Measurements from ENCODE around the gene RNASE12.
"Not testable (repeated sequence)": the region's sequence is repeated elsewhere in the genome, so short reads cannot be mapped to it uniquely, and the experiment has no call there.

The RNASE12 gene

GRCh38 chr14:20583142-20583541, 8.0 kb downstream of the RNASE12 start:
- no peak for DNase-seq (ENCODE audit: low read depth in 3 of 3)

DNA sequence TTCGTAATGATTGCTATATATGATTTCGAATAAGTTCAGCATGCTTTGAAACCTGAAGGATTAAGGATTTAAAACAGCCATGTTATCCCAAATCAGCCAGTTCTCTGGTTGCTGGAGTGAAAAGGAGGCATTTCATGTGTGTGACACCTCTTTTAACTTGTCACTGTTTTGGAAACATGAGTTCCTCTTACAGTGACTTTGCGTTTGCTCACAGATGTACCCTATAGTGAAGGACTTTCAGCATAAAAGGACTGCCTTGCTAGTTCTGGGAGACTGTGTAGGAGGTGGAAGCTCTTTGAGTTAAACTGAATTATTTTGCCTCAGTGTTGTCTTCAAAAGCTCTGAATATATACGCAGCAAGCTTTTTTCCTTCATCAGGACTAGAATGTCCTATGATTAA, 10.9 kb downstream of the RNASE12 start:
- DNase-seq (ENCODE audit: low read depth in 3 of 3) = no peak

DNA sequence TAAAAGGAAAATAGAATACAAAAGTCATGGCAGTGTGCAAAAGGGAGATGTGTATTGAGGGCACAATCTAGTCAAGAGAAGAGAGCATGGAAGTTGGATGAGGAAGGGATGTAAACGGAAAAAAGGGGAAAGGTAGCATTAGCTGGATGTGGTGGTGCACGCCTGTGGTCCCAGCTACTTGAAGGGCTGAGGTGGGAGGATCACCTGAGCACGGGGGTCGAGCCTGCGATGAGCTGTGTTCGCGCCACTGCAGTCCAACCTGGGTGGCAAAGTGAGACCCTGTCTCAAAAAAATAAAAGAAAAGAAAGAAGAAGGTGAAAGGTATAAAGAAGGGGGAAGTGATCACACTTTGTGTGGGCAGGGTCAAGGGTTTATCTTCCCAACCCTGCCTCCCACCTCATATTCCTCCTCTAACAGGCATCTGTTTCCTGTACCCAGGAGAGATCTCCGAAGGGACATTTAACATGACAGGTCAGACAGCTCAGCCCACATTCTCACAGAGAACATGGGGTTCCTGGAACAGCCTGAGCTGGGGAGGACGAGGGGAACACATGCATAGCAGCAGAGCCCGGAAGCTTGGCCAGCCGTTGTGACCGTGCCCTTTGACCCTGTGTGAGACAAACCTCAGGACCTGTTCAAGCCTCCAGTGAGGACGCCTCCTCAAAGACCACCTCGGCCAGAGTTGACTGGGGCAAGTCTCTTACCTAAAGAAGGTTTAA, 12.2 kb downstream of the RNASE12 start:
- no peak for DNase-seq (ENCODE audit: low read depth in 3 of 3)

DNA sequence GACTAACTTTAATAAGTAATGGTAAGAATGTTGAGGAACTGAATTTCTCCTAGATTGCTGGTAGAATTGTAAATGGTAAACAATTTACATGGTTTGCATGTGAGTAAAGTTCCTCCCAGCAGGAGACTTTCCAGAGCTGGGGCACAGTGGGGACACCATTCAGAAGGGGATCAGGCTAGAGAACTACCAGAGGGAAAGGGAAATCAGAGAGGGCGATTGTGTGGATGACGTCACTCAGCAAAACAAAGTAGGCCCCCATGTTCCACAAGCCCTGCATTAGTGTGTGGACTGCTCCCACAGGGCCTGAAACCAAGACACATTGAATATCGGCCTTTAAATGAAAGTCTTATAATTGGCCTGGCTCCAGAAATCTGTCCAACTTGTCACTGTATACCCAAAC, 12.9 kb downstream of the RNASE12 start:
- DNase-seq (ENCODE audit: low read depth in 3 of 3) = no peak

- not testable (repeated sequence) for DNase-seq (ENCODE audit: low read depth in 3 of 3)
These were observed 18.7 kb downstream of the RNASE12 start for GRCh38 chr14:20572382-20572990.

DNA sequence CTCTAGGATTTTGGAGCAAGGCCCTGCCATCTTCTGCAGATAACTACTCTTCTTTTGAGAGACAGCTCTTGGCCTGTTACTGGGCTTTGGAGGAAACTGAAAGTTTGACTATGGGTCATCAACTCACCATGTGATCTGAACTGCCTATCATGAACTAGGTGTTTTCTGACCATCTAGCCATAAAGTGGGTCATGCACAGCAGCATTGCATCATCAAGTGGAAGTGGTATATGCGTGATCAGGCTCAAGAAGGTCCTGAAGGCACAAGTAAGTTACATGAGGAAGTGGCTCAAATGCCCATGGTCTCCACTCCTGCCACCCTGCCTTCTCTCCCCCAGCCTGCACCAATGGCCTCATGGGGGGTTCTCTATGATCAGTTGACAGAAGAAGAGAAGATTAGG, 20.5 kb downstream of the RNASE12 start:
- not testable (repeated sequence) for DNase-seq (ENCODE audit: low read depth in 3 of 3)

GRCh38 chr14:20569865-20570264, 21.3 kb downstream of the RNASE12 start:
- DNase-seq (ENCODE audit: low read depth in 3 of 3) = not testable (repeated sequence)

GRCh38 chr14:20569066-20569465, 22.1 kb downstream of the RNASE12 start:
- no peak for DNase-seq (ENCODE audit: low read depth in 3 of 3)

GRCh38 chr14:20568393-20568792, 22.8 kb downstream of the RNASE12 start:
- no peak for DNase-seq (ENCODE audit: low read depth in 3 of 3)

- not testable (repeated sequence) for DNase-seq (ENCODE audit: low read depth in 3 of 3)
These were observed 24.0 kb downstream of the RNASE12 start for GRCh38 chr14:20567199-20567598.

- no peak for DNase-seq (ENCODE audit: low read depth in 3 of 3)
These were observed 26.6 kb downstream of the RNASE12 start for GRCh38 chr14:20564501-20564997.

DNA sequence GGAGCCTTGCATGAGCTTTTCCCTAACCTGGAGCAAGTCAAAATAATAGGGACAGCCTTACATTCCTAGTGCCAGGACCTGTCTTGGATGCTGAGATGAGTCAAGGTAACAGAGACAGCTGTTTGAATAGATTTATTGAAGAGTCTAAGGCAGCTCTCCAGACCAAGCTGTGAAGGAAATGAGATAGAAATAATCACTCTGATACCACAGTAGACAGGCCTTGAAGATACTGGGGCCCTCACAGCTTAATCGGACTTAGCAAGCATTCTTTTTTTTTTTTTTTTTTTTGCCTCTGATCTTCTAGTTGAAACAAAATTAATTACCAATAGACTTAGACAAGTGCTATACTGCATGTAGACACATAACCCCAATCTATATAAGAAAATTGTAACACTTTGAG, 27.2 kb downstream of the RNASE12 start:
- no peak for DNase-seq (ENCODE audit: low read depth in 3 of 3)

- no peak for DNase-seq (ENCODE audit: low read depth in 3 of 3)
These were observed 30.2 kb downstream of the RNASE12 start, which contains the start of gene RNASE9 for GRCh38 chr14:20560961-20561360. TSS of gene RNASE9 (minus strand) at chr14:20561047.

- DNase-seq (ENCODE audit: low read depth in 3 of 3) = no peak
These were observed 31.7 kb downstream of the RNASE12 start for GRCh38 chr14:20559461-20559904.

DNA sequence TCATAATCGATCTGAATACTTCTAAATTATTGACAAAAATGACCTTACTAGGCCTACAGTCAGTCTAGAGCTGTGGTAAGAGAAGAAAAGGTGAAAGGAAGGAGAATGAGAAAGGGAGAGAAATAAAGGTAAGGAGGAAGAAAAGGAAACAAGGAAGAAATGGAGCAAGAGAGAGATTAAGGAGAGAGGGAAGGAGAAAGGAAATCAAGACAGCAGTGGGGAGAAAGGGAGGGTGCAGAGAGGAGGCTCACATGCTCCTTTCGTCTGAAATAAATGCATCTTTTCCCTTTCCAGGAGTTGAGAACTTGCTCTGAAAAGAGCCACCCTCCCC, 34.0 kb downstream of the RNASE12 start:
- no peak for DNase-seq (ENCODE audit: low read depth in 3 of 3)

GRCh38 chr14:20556500-20557211, 34.5 kb downstream of the RNASE12 start:
- DNase-seq (ENCODE audit: low read depth in 3 of 3) = no peak

- DNase-seq (ENCODE audit: low read depth in 3 of 3) = no peak
These were observed 35.3 kb downstream of the RNASE12 start for GRCh38 chr14:20555845-20556244.

DNA sequence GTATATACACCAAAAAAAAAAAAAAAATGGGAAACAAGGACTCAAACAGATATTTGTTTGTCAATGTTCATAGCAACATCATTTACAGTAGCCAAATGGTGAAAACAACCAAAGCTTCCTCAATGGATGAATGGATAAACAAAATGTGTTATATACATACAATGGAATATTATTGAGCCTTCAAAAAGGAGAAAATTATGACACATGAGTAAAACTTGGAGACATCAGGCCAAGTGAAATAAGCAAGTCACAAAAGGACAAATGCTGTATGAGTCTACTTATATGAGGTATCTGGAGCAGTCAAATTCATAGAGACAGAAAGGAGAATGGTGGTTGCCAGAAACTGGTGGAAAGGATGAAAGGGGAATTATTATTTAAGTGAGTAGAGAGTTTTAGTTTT, 38.2 kb downstream of the RNASE12 start:
- no peak for DNase-seq (ENCODE audit: low read depth in 3 of 3)

DNA sequence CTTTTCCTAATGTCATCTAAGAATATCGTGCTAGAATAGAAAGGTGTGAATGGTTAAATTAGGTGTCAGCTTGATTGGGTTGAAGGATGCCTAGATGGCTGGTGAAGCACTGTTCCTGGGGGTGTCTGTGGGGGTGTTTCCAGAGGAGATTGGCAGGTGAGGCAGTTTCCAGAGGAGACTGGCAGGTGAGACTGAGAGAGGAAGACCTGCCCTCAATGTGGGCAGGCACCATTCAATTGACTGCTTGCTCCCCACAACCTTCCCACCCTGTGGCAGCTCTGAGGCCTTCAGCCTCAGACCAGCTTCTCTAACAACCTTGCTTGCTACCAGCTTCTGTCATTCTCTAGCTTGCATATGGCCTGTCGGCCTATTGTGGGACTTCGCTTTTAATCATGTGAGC, 39.6 kb downstream of the RNASE12 start:
- no peak for DNase-seq (ENCODE audit: low read depth in 3 of 3)

GRCh38 chr14:20550926-20551325, 40.2 kb downstream of the RNASE12 start:
- DNase-seq (ENCODE audit: low read depth in 3 of 3) = no peak

DNA sequence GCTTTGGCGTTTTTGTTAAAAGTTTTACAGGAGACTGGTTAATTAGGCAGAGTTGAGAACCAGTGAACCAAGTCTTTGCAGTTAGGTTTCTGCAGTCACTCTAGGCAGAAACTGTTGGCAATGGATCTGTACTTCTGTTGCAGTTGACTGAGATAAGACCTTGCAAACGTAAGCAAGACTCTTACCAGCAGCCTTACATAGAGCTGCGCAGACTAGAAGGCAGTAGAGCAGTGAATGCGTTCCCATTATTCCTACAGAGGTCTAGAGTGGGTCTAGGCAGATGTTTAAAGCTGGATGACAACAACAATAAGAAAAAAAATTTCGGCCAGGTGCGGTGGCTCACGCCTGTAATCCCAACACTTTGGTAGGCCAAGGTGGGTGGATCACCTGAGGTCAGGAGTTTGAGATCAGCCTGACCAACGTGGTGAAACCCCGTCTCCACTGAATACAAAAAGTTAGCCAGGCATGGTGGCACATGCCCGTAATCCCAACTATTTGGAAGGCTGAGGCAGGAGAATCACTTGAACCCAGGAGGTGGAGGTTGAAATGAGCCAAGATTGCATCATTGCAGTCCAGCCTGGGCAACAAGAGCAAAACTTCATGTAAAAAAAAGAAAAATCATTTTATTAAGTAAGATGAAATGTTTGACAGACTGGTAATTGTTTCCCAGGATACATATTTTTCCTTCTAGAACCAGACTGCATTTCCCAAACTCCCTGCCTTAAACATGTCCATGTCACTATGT, 42.6 kb downstream of the RNASE12 start:
- no peak for DNase-seq (ENCODE audit: low read depth in 3 of 3)

- DNase-seq (ENCODE audit: low read depth in 3 of 3) = no peak
These were observed 44.3 kb downstream of the RNASE12 start for GRCh38 chr14:20546877-20547276.

Data from stimulated activated CD4-positive, alpha-beta T cell treated with anti-CD3 and anti-CD28 coated beads, TNF-alpha, amount 100 ng/mL, for 48 hours (primary cell).